ENCODE data around the gene MAP7D1.
"Not testable (repeated sequence)": the region's sequence is repeated elsewhere in the genome, so short reads cannot be mapped to it uniquely, and the experiment has no call there.

Gene MAP7D1

DNA sequence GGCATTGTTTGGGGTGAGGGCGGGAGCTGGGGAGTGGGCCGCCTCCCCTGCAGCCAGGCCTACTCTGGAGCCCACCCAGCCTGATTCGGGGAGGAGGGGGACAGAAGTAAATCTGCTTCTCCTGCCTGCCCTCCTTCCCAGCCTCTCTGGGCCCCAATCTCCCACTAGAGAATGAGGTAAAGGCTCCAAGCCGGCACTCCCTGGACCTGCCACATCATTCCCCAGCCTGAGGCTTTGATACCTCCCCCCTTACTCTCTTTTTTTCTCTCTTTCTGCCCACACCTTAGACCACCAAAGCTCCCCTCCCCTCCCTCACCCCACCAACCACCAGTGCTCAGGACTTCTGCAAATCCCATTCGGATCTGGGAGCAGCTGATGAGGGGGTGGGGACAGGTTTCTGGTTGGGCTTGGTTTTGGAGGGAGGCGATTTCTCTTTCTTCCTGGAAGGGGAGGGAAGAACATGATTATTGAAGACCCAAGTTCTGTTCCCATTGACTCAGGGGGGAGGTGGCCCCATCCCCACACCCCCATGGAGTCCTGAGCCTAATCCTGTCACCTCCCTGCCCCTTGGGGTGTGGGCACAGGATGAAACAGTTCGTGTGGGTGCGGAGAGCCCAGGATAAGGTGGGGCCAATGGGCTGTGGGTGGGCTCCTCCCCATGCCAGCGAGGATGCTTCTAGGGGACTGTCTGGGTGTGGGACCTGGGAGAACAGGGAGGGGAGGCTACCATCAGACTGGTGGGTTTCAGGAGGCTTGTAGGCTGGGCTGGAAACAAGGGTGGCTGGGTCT, 1.3 kb downstream of the MAP7D1 start:
- peak; percentile 33 for DNase-seq (ENCODE audit: low read depth)
- TF ChIP-seq POLR2A (IDR thresholded peaks at IDR 0.05; ENCODE audit: extremely low read depth, insufficient read length), result no peak
- TF ChIP-seq MYC (IDR thresholded peaks at IDR 0.05; ENCODE audit: low read depth, low read length), result no peak
- TF ChIP-seq, protein P1, sequence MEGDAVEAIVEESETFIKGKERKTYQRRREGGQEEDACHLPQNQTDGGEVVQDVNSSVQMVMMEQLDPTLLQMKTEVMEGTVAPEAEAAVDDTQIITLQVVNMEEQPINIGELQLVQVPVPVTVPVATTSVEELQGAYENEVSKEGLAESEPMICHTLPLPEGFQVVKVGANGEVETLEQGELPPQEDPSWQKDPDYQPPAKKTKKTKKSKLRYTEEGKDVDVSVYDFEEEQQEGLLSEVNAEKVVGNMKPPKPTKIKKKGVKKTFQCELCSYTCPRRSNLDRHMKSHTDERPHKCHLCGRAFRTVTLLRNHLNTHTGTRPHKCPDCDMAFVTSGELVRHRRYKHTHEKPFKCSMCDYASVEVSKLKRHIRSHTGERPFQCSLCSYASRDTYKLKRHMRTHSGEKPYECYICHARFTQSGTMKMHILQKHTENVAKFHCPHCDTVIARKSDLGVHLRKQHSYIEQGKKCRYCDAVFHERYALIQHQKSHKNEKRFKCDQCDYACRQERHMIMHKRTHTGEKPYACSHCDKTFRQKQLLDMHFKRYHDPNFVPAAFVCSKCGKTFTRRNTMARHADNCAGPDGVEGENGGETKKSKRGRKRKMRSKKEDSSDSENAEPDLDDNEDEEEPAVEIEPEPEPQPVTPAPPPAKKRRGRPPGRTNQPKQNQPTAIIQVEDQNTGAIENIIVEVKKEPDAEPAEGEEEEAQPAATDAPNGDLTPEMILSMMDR (IDR thresholded peaks at IDR 0.05; ENCODE audit: low read depth, low read length), result no peak
- TF ChIP-seq, protein P2, sequence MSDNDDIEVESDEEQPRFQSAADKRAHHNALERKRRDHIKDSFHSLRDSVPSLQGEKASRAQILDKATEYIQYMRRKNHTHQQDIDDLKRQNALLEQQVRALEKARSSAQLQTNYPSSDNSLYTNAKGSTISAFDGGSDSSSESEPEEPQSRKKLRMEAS (IDR thresholded peaks at IDR 0.05; ENCODE audit: low read depth, low read length), result no peak
- H3K4me3 ChIP-seq (ENCODE audit: low read depth, low read length), result peak overlapping the region; percentile 69

DNA sequence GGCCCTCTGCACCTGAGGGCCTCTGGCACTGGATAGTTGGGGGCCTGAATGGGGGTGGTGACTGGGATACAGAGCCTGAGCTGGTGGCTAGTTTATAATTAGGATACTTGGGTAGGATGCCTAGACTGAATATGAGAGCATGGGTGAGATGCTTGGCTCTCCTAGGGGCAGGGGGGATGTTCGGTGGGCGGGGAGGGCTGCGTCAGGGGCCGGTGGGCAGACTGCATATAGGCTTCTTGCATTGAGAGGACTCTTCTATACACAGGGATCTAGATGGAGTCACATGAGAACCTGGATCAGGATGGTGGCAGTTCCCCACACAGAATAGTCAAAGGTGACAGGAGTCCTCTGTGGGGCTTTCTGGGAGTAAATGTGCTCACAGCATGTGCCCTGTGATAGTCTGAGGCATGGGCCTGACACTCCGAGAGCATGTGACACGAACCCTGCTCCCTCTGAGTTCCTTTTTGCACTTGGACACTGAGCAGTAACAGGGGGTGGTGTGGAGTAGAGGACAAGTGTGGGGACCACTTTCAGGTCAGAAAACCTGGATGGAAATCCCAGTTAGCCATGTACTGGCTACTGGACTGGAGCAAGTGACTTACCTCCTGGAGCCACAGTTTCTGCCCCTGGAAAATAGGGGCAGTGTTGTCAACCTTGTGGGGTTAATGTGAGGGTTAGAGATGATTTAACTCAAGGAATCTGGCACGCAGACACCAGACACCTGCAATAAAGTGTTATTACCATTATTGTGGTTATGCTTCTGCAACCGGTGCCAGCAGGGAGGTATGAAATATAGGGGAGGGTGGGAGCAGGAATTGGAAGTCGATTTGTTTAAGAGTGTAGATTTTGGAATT, 2.2 kb downstream of the MAP7D1 start:
- no peak for DNase-seq (ENCODE audit: low read depth)
- H3K4me3 ChIP-seq (ENCODE audit: low read depth, low read length), result peak overlapping the region; percentile 69
- no peak for TF ChIP-seq MYC (IDR thresholded peaks at IDR 0.05; ENCODE audit: low read depth, low read length)
- TF ChIP-seq, protein P2 (IDR thresholded peaks at IDR 0.05; ENCODE audit: low read depth, low read length), result no peak
- TF ChIP-seq, protein P1 (IDR thresholded peaks at IDR 0.05; ENCODE audit: low read depth, low read length), result no peak
- no peak for TF ChIP-seq POLR2A (IDR thresholded peaks at IDR 0.05; ENCODE audit: extremely low read depth, insufficient read length)

DNA sequence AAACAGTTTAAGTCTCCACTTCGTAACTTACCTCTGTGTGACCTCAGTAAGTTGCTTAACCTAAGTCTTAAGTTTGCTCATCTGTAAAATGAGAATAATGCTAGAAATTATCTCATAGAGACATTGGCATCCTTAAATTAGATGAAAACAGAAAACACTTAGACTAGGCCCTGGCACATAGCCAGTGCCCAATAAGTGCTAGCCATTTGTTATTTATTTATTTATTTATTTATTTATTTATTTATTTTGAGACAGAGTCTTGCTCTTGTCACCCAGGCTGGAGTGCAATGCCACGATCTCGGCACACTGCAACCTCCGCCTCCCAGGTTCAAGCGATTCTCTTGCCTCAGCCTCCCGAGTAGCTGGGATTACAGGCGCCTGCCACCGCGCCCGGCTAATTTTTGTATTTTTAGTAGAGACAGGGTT, 2.9 kb downstream of the MAP7D1 start:
- DNase-seq (ENCODE audit: low read depth); H3K4me3 ChIP-seq (ENCODE audit: low read depth, low read length): not testable (repeated sequence)

DNA sequence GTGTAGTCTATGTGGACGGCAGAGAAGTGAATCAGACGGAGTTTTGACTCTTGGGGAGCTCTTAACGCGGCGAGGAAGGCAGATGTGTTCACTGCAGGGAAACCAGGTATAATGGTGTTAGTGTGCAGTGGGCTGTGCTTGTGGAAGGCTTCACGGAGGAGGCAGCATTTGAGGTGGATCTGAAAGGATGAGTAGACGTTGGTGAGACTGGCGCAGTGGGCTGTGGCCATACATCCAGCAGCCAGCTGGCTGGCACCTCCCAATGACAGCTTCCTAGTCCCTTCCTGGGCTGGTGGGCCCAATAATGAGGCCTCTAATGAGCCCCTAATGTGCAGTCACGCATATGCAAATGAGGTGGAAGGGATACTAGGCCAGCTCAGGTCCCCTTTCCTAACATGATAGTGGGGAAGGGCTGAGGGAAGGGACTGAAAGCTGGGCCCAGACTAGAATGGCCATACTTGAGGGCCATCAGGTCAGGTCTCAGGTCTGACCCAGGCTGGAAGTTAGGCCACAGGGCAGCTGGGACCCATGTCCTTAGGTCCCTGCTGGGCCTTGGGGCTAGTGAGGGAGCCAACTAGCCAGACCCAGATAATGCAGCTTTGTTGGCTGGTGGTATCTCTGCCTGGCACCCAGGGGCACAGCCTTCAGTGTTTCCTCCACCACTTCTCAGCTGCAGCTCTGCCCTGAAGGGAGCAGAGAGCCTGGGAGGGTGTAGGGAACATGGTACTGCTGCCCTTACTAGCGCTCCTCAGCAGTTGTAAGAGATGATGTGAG, 3.8 kb downstream of the MAP7D1 start:
- TF ChIP-seq, protein P2 (IDR thresholded peaks at IDR 0.05; ENCODE audit: low read depth, low read length), result no peak
- no peak for TF ChIP-seq POLR2A (IDR thresholded peaks at IDR 0.05; ENCODE audit: extremely low read depth, insufficient read length)
- TF ChIP-seq, protein P1 (IDR thresholded peaks at IDR 0.05; ENCODE audit: low read depth, low read length), result no peak
- TF ChIP-seq MYC (IDR thresholded peaks at IDR 0.05; ENCODE audit: low read depth, low read length), result no peak
- H3K4me3 ChIP-seq (ENCODE audit: low read depth, low read length), result peak overlapping the region; percentile 70
- DNase-seq (ENCODE audit: low read depth), result no peak

DNA sequence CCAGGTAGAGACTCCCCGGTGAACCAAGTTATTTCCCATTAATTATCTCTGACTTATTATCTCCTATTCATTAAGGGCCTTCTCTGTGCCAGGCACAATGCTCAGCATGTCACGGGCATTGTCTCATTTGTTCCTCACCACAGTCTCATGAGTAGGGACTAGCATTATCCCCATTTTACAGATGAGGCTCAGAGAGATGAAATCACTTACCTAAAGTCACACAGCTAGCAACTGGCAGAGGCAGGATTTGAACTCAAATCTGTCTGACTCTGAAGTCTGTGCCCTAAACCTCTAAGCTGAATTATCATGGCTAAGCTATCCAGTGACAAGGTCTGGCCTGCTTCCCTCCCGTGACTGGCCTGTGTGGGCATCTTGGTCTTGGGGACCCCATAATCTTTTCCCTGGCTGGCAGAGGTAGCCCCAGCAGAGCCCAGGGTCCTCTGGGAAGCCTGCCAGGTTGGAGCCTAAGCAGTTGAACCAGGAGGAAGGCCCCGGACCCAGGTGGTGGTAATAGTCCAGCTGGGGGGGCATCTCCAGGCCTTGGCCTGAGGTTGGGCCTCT, 4.5 kb downstream of the MAP7D1 start:
- H3K4me3 ChIP-seq (ENCODE audit: low read depth, low read length), result peak overlapping the region; percentile 70
- DNase-seq (ENCODE audit: low read depth), result peak; percentile 21
- TF ChIP-seq, protein P2 (IDR thresholded peaks at IDR 0.05; ENCODE audit: low read depth, low read length), result no peak
- TF ChIP-seq MYC (IDR thresholded peaks at IDR 0.05; ENCODE audit: low read depth, low read length) (no peak), POLR2A (IDR thresholded peaks at IDR 0.05; ENCODE audit: extremely low read depth, insufficient read length) (no peak)
- TF ChIP-seq, protein P1 (IDR thresholded peaks at IDR 0.05; ENCODE audit: low read depth, low read length), result no peak
